Activated CD4-positive, alpha-beta T cell treated with anti-CD3 and anti-CD28 coated beads for 4 hours (primary cell): ENCODE results near the gene DAP.
"Not testable (repeated sequence)": the region's sequence is repeated elsewhere in the genome, so short reads cannot be mapped to it uniquely, and the experiment has no call there.

Experiments used
- DNase-seq, 2 donors: peaks; one replicate each; pipeline ENCODE4 v3.0.0-alpha.2; 2020

DAP gene

GRCh38 chr5:10733426-10733825 is 27.6 kb downstream of the DAP start:
- no peak for DNase-seq

- no peak for DNase-seq
These were observed 29.1 kb downstream of the DAP start for GRCh38 chr5:10731913-10732312.

- no peak for DNase-seq
These were observed 31.0 kb downstream of the DAP start for GRCh38 chr5:10730043-10730351.

- DNase-seq, result no peak
These were observed 31.6 kb downstream of the DAP start for GRCh38 chr5:10729320-10730042.

- DNase-seq, result no peak
These were observed 32.4 kb downstream of the DAP start for GRCh38 chr5:10728679-10729078.

- DNase-seq, result no peak
These were observed 33.2 kb downstream of the DAP start for GRCh38 chr5:10727861-10728260.

- peak; percentile 7 to 14 for DNase-seq
These were observed 34.0 kb downstream of the DAP start for GRCh38 chr5:10726913-10727517.

GRCh38 chr5:10726179-10726912 is 34.7 kb downstream of the DAP start:
- no peak for DNase-seq

GRCh38 chr5:10725636-10726035 is 35.4 kb downstream of the DAP start:
- no peak for DNase-seq

- no peak for DNase-seq
These were observed 36.1 kb downstream of the DAP start for GRCh38 chr5:10724781-10725507.

GRCh38 chr5:10723514-10723913 is 37.5 kb downstream of the DAP start:
- DNase-seq, result no peak

GRCh38 chr5:10720766-10721165 is 40.3 kb downstream of the DAP start:
- not testable (repeated sequence) for DNase-seq

- DNase-seq, result no peak
These were observed 41.1 kb downstream of the DAP start for GRCh38 chr5:10719965-10720364.

- DNase-seq, result not testable (repeated sequence)
These were observed 42.4 kb downstream of the DAP start for GRCh38 chr5:10718617-10719016.

GRCh38 chr5:10716825-10717224 is 44.2 kb downstream of the DAP start:
- not testable (repeated sequence) for DNase-seq

- no peak for DNase-seq
These were observed 45.3 kb downstream of the DAP start for GRCh38 chr5:10715605-10716290.

- no peak for DNase-seq
These were observed 48.3 kb downstream of the DAP start for GRCh38 chr5:10712574-10713366.

- no peak for DNase-seq
These were observed 49.5 kb downstream of the DAP start for GRCh38 chr5:10711562-10711961.

GRCh38 chr5:10710513-10711128 is 50.4 kb downstream of the DAP start:
- no peak for DNase-seq

GRCh38 chr5:10709933-10710332 is 51.1 kb downstream of the DAP start:
- DNase-seq, result no peak

GRCh38 chr5:10709409-10709808 is 51.6 kb downstream of the DAP start:
- no peak for DNase-seq
